Thyroid gland (tissue), 4 donors: ENCODE measurements around the gene PIEZO2. TPM values are rescaled to one million over a fixed set of nuclear protein-coding genes. Genes with fewer than 3 reads are reported as not detected.

Source experiments
- DNase-seq, 2 donors: peaks; one replicate each; pipeline ENCODE4 v3.0.0-alpha.2; 2019
- H3K27ac ChIP-seq, 3 donors: fragments of 200-600 bp; sonication (generic); 1 replicate in 2 of 3; 2 replicates in 1 of 3; pipeline ENCODE4 v1.5.1; 2016 to 2019; ENCODE audit warnings: mild to moderate bottlenecking in 1 of 3, moderate library complexity in 1 of 3
- H3K27me3 ChIP-seq: fragments of 200-600 bp; sonication (generic); one replicate; pipeline ENCODE4 v1.5.1; 2019
- H3K36me3 ChIP-seq, 2 donors: fragments of 200-600 bp; sonication (generic); one replicate each; pipeline ENCODE4 v1.5.1; 2016 to 2019
- H3K4me1 ChIP-seq, 2 donors: fragments of 200-600 bp; sonication (generic); one replicate each; pipeline ENCODE4 v1.5.1; 2017 to 2019
- H3K4me3 ChIP-seq, 3 donors: fragments of 200-600 bp; sonication (generic); replicated peaks in 1 of 3; 1 replicate in 2 of 3; 2 replicates in 1 of 3; pipeline ENCODE4 v1.5.1; 2016; ENCODE audit warnings: mild to moderate bottlenecking in 1 of 3
- H3K9me3 ChIP-seq: fragments of 200-600 bp; sonication (generic); one replicate; pipeline ENCODE4 v1.5.1; 2017
- POLR2A ChIP-seq, 2 donors: fragments of 450-650 bp; IDR thresholded peaks; one replicate each; pipeline ENCODE4 v1.6.1; 2017; ENCODE audit warnings: antibody characterized with exemption in 2 of 2, mild to moderate bottlenecking in 2 of 2, moderate library complexity in 1 of 2
- WGBS, 2 donors: methylation state at CpG; one replicate each; pipeline ENCODE4 v1.1.5; 2017; 5-methylcytosine and 5-hydroxymethylcytosine counted together
- intact Hi-C: fragments of 100-400 bp; cut with DNase I; formaldehyde crosslinking; loops from one replicate; pipeline ENCODE4 v1.15.1; 2023
- total RNA-seq, 4 donors: library from RNA; depleted of rRNA; stranded (reverse); fragments of >200 nt; gene quantifications; one replicate each; pipeline ENCODE4 v1.2.3, GENCODE V29; 2016
- TF ChIP-seq, protein P1 (sequence below), 6 experiments: fragments of 200-600 bp in 3 of 6; fragments of 450-650 bp in 3 of 6; sonication (generic) in 3 of 6; IDR thresholded peaks; one replicate each; pipeline ENCODE4 v1.5.1; 2016 to 2019; ENCODE audit warnings: antibody characterized with exemption in 6 of 6, mild to moderate bottlenecking in 2 of 6, inconsistent platforms in 1 of 6, moderate library complexity in 1 of 6

PIEZO2 gene
- total RNA-seq, 4 donors from 2014 or later: 5.0 to 13.8 (median 6.1) TPM

DNA sequence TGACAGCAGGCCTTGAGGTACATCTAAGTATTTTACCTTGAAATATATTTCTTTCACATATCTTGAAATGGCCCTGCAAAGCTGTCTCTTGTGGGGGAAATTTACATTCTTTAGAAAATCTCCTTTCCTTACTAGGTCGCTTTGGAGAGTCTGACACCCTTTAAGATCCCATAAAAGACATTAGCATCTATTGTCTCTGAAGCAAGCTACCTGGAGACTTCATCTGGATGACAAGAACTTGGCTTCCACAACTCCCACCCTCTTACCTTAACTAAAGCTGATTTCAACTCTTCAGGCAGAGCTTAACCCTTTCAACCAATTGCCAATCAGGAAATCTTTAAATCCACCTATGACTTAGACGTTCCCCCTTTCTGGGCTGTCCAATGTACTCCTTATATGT, 219.3 kb downstream of the PIEZO2 start:
- TF ChIP-seq POLR2A (IDR thresholded peaks at IDR 0.05): no peak
- TF ChIP-seq, protein P1, sequence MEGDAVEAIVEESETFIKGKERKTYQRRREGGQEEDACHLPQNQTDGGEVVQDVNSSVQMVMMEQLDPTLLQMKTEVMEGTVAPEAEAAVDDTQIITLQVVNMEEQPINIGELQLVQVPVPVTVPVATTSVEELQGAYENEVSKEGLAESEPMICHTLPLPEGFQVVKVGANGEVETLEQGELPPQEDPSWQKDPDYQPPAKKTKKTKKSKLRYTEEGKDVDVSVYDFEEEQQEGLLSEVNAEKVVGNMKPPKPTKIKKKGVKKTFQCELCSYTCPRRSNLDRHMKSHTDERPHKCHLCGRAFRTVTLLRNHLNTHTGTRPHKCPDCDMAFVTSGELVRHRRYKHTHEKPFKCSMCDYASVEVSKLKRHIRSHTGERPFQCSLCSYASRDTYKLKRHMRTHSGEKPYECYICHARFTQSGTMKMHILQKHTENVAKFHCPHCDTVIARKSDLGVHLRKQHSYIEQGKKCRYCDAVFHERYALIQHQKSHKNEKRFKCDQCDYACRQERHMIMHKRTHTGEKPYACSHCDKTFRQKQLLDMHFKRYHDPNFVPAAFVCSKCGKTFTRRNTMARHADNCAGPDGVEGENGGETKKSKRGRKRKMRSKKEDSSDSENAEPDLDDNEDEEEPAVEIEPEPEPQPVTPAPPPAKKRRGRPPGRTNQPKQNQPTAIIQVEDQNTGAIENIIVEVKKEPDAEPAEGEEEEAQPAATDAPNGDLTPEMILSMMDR (IDR thresholded peaks at IDR 0.05): no peak
- H3K36me3 ChIP-seq: no peaks in the 10 kb centered on the region
- no peak for DNase-seq
- H3K9me3 ChIP-seq: no peaks in the 10 kb centered on the region
- 47 to 88% methylated on average over 2 of the region's 2 CpGs for WGBS, 2 donors
- no peaks in the 10 kb centered on the region for H3K4me1 ChIP-seq
- no peaks in the 10 kb centered on the region for H3K27me3 ChIP-seq
- H3K27ac ChIP-seq: no peak overlapping the region
- no peak overlapping the region for H3K4me3 ChIP-seq
- intact Hi-C loops: no loop called here

DNA sequence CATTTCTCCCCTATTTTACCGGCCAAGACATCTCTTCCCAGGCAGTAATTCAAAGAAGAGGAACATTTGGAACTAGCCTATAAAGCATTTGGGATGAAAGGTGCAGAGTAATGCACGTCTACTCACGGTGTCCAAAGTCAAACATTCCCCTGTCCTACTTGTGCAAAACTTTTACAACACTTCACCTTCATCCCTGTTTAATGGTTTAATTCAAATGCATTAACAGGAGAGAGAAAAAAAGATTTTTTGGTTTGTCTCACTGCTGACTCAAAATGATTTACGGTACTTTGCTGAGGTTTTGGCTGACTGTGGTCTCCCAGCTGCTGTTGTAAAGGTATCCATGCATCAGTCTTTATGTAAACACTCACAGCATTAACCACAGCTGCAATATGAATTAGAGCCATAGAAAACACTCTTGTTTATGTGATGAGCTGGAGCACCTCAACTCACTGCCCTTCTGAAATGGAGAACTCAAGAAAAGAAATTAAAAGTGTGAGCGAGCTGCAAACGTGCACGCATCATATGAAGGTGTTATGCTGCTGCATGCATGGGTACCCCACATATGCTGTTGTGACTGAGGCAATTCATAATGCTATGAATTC, 220.5 kb downstream of the PIEZO2 start:
- 83 to 86% methylated on average over 7 of the region's 7 CpGs for WGBS, 2 donors
- TF ChIP-seq, protein P1 (IDR thresholded peaks at IDR 0.05): no peak
- TF ChIP-seq POLR2A (IDR thresholded peaks at IDR 0.05): no peak
- H3K36me3 ChIP-seq: no peaks in the 10 kb centered on the region
- H3K27ac ChIP-seq: no peak overlapping the region
- DNase-seq: no peak
- H3K4me3 ChIP-seq: no peak overlapping the region
- intact Hi-C loops: no loop called here
- no peaks in the 10 kb centered on the region for H3K27me3 ChIP-seq
- no peaks in the 10 kb centered on the region for H3K4me1 ChIP-seq
- H3K9me3 ChIP-seq: no peaks in the 10 kb centered on the region

DNA sequence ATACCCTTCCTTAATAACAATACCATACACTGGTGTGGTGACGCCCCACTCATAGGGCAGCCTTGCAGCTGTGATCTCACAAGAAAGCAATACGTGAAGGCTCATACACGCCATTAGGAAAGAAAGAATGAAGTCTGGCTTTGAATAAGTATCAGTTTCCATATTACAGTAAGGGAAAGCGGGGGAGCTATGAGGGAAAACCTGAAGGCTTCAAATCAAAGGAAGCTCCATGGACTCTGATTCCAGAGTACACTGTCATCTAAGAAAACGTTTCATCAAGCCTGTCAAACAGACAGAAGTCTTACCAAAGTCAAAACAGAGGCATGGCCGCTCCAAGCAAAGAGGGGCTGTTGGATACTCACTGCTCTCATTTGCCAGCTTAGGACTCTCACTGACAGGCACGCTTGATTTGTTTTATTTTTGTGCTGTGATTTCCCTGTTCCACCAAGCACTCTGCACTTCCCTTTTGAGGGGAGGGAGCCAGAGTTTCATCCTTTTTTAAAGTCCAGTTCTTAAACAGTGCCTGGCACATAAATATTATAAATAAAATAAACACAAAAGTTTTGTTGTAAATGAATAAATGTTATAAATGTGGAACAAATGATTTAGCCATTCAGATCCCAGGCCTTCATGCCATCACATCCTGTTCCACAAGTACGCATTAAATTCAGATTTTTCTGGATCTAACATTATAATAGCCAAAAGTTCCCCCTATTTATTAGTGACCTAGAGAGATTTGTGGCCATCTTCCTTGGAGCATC, 221.2 kb downstream of the PIEZO2 start:
- intact Hi-C loops: no loop called here
- DNase-seq: no peak
- TF ChIP-seq, protein P1 (IDR thresholded peaks at IDR 0.05): no peak
- no peak for TF ChIP-seq POLR2A (IDR thresholded peaks at IDR 0.05)
- Histone ChIP-seq H3K27me3 (no peaks in the 10 kb centered on the region), H3K4me1 (no peaks in the 10 kb centered on the region), H3K9me3 (no peaks in the 10 kb centered on the region), H3K36me3 (no peaks in the 10 kb centered on the region), H3K27ac (no peak overlapping the region), H3K4me3 (no peak overlapping the region)
- 59 to 62% methylated on average over 8 of the region's 8 CpGs for WGBS, 2 donors

DNA sequence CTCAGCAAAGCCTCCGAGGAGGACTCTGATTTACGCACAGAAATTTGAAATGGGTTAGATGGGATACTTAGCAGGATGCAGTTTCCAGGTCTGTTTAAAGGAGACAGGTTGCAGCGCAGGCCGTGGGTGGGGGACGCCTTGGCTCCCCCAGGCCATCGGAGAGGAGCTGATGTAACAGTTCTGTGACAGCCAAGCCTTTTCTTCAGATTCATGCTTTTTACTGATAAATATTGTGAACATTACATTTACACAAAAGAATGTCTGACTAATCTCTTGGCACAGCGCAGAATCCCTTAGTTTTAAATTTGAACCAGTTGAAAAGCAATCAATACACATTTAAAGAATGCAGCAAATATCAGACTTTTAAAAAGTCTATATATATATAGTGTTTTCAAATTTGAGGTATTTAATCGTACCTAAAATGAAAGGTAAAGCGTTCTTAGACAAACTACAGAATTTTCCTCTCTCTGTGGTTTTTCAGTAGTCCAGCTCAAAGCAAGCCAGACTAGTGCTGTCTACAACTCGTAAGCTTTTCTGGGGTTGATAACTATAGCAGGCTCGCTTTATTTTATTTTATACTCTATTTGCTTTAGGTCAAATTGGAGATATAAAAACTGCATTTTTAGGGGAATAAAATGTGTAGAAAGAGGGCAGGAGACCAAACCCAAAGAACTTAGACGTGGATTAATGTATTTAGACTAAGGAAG, 221.9 kb downstream of the PIEZO2 start:
- Histone ChIP-seq H3K4me3 (no peak overlapping the region), H3K27me3 (no peaks in the 10 kb centered on the region), H3K27ac (no peak overlapping the region), H3K36me3 (no peaks in the 10 kb centered on the region), H3K4me1 (no peaks in the 10 kb centered on the region), H3K9me3 (no peaks in the 10 kb centered on the region)
- TF ChIP-seq, protein P1 (IDR thresholded peaks at IDR 0.05): no peak
- TF ChIP-seq POLR2A (IDR thresholded peaks at IDR 0.05): no peak
- WGBS, 2 donors: 74 to 77% methylated on average over 12 of the region's 12 CpGs
- no peak for DNase-seq
- intact Hi-C loops: no loop called here
